Vagina (tissue), 2 donors: ENCODE data around the gene ZFP69. TPM values are rescaled to one million over a fixed set of nuclear protein-coding genes. Genes with fewer than 3 reads are reported as not detected.

Experiments
- DNase-seq, 2 donors: peaks; one replicate each; pipeline ENCODE4 v3.0.0-alpha.2; 2017; ENCODE audit errors: extremely low spot score in 2 of 2
- H3K27ac ChIP-seq: fragments of 200-600 bp; sonication (generic); one replicate; pipeline ENCODE4 v1.5.1; 2019
- H3K27me3 ChIP-seq: fragments of 200-600 bp; sonication (generic); one replicate; pipeline ENCODE4 v1.5.1; 2019
- H3K36me3 ChIP-seq, 2 donors: fragments of 200-600 bp; sonication (generic); one replicate each; pipeline ENCODE4 v1.5.1; 2017 to 2019
- H3K4me1 ChIP-seq: fragments of 200-600 bp; sonication (generic); one replicate; pipeline ENCODE4 v1.5.1; 2019
- H3K4me3 ChIP-seq, 2 donors: fragments of 200-600 bp; sonication (generic); 1 replicate in 1 of 2; 2 replicates in 1 of 2; pipeline ENCODE4 v1.5.1; 2016 to 2019
- H3K9me3 ChIP-seq: fragments of 200-600 bp; sonication (generic); one replicate; pipeline ENCODE4 v1.5.1; 2019
- CTCF ChIP-seq, 3 experiments: fragments of 450-650 bp in 2 of 3; fragments of 200-600 bp in 1 of 3; sonication (generic) in 1 of 3; IDR thresholded peaks; one replicate each; pipeline ENCODE4 v1.5.1; 2017 to 2019; ENCODE audit warnings: antibody characterized with exemption in 3 of 3, mild to moderate bottlenecking in 2 of 3, moderate library complexity in 2 of 3
- POLR2A ChIP-seq, 2 donors: fragments of 450-650 bp; IDR thresholded peaks; one replicate each; pipeline ENCODE4 v1.6.1; 2017; ENCODE audit warnings: antibody characterized with exemption in 2 of 2, mild to moderate bottlenecking in 2 of 2, moderate library complexity in 2 of 2
- POLR2AphosphoS5 ChIP-seq, 2 donors: sonication (generic); formaldehyde crosslinking; IDR thresholded peaks; one replicate each; pipeline ENCODE4 v1.9.0; 2017; ENCODE audit warnings: antibody characterized with exemption in 2 of 2, mild to moderate bottlenecking in 2 of 2, low read depth in 1 of 2; ENCODE audit not compliant: insufficient read depth in 1 of 2
- intact Hi-C: fragments of 100-400 bp; cut with DNase I; formaldehyde crosslinking; loops from one replicate; pipeline ENCODE4 v1.15.1; 2023
- total RNA-seq: library from RNA; depleted of rRNA; stranded (reverse); fragments of >200 nt; gene quantifications from one replicate; pipeline ENCODE4 v1.2.3, GENCODE V29; 2016

Gene ZFP69
- total RNA-seq, 1 donor from 2014 or later: 4.9 TPM

GRCh38 chr1:40532062-40532389 lies 54.9 kb downstream of the ZFP69 start:
- Histone ChIP-seq H3K9me3 (no peaks in the 10 kb centered on the region), H3K36me3 (peaks cover 0 to 6% of the 10 kb centered on the region in 2 donors), H3K27ac (peak overlapping the region; percentile 66), H3K27me3 (no peaks in the 10 kb centered on the region), H3K4me1 (peaks cover 12% of the 10 kb centered on the region), H3K4me3 (peak overlapping the region; percentile 65)
- TF ChIP-seq POLR2AphosphoS5 (IDR thresholded peaks at IDR 0.05; ENCODE audit: insufficient read depth in 1 of 2, low read depth in 1 of 2): no peak
- no peak for TF ChIP-seq POLR2A (IDR thresholded peaks at IDR 0.05)
- no peak for TF ChIP-seq CTCF (IDR thresholded peaks at IDR 0.05)
- intact Hi-C loops: no loop called here
- DNase-seq: no peak

- no peak for DNase-seq
- Histone ChIP-seq H3K9me3 (no peaks in the 10 kb centered on the region), H3K36me3 (peaks cover 0 to 6% of the 10 kb centered on the region in 2 donors), H3K27ac (no peak overlapping the region), H3K27me3 (no peaks in the 10 kb centered on the region), H3K4me1 (peaks cover 12% of the 10 kb centered on the region), H3K4me3 (no peak overlapping the region)
- intact Hi-C loops: no loop called here
- no peak for TF ChIP-seq POLR2A (IDR thresholded peaks at IDR 0.05)
- no peak for TF ChIP-seq CTCF (IDR thresholded peaks at IDR 0.05)
- no peak for TF ChIP-seq POLR2AphosphoS5 (IDR thresholded peaks at IDR 0.05; ENCODE audit: insufficient read depth in 1 of 2, low read depth in 1 of 2)
Measured at GRCh38 chr1:40532844-40533424, 55.8 kb downstream of the ZFP69 start.

- intact Hi-C loops: no loop called here
- H3K27ac ChIP-seq: no peak overlapping the region
- H3K9me3 ChIP-seq: no peaks in the 10 kb centered on the region
- H3K36me3 ChIP-seq: peaks cover 0 to 6% of the 10 kb centered on the region in 2 donors
- no peak overlapping the region for H3K4me3 ChIP-seq
- no peak for DNase-seq
- no peaks in the 10 kb centered on the region for H3K27me3 ChIP-seq
- TF ChIP-seq CTCF (IDR thresholded peaks at IDR 0.05): no peak
- TF ChIP-seq POLR2AphosphoS5 (IDR thresholded peaks at IDR 0.05; ENCODE audit: insufficient read depth in 1 of 2, low read depth in 1 of 2): no peak
- TF ChIP-seq POLR2A (IDR thresholded peaks at IDR 0.05): no peak
- H3K4me1 ChIP-seq: peaks cover 12% of the 10 kb centered on the region
Measured at GRCh38 chr1:40534589-40534988, 57.5 kb downstream of the ZFP69 start.

GRCh38 chr1:40535732-40536131 lies 58.6 kb downstream of the ZFP69 start:
- Histone ChIP-seq H3K27ac (no peak overlapping the region), H3K4me1 (peaks cover 12% of the 10 kb centered on the region), H3K27me3 (no peaks in the 10 kb centered on the region), H3K36me3 (peaks cover 0 to 8% of the 10 kb centered on the region in 2 donors), H3K9me3 (no peaks in the 10 kb centered on the region), H3K4me3 (no peak overlapping the region)
- DNase-seq: no peak
- TF ChIP-seq POLR2AphosphoS5 (IDR thresholded peaks at IDR 0.05; ENCODE audit: insufficient read depth in 1 of 2, low read depth in 1 of 2): no peak
- no peak for TF ChIP-seq CTCF (IDR thresholded peaks at IDR 0.05)
- TF ChIP-seq POLR2A (IDR thresholded peaks at IDR 0.05): no peak
- intact Hi-C loops: no loop called here

- intact Hi-C loops: no loop called here
- TF ChIP-seq POLR2A (IDR thresholded peaks at IDR 0.05): no peak
- TF ChIP-seq CTCF (IDR thresholded peaks at IDR 0.05): no peak
- TF ChIP-seq POLR2AphosphoS5 (IDR thresholded peaks at IDR 0.05; ENCODE audit: insufficient read depth in 1 of 2, low read depth in 1 of 2): no peak
Measured at GRCh38 chr1:40539338-40539737, 62.2 kb downstream of the ZFP69 start.

More at GRCh38 chr1:40539338-40539737, 62.2 kb downstream of the ZFP69 start:
- Histone ChIP-seq H3K27ac (no peak overlapping the region), H3K36me3 (peaks cover 0 to 28% of the 10 kb centered on the region in 2 donors), H3K4me1 (no peaks in the 10 kb centered on the region), H3K27me3 (no peaks in the 10 kb centered on the region), H3K9me3 (no peaks in the 10 kb centered on the region), H3K4me3 (no peak overlapping the region)
- DNase-seq: no peak
